GM19043 (cell line): ENCODE results near the gene COL4A5.
"Not testable (repeated sequence)": the region's sequence is repeated elsewhere in the genome, so short reads cannot be mapped to it uniquely, and the experiment has no call there.

Experiments
- ATAC-seq: cut with Tn5 transposase; IDR thresholded peaks from one replicate; pipeline ENCODE4 v1.9.1; 2021; ENCODE audit warnings: low read depth; ENCODE audit not compliant: unreplicated experiment

COL4A5 gene

DNA sequence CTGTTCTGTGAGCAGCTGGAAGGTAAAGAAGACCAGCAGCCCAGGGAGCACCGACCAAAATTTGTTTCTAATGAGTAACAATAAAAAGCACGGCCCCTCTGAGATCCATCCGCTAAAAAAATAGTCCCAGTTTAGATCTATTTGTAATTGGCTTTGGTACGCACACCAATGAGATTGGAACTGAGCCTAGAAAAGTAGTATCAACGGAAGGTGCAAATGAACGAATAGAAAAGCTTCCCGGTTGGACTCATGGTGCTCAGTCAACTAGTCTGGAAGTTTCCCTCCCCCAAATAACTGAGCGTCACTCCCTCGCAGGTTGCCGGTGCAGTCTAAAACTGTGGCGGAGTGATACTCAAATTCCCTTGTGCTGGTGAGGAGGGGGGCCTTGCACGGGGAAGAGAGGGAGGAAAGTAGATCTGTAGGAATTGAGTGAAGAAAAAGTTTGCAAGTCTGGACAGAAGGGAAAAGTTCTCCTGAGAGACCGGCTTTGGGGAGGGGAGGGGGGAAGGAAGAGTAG lies at the start of gene COL4A5:
Gene COL4A5 (plus strand): TSS at position 413 of the 517 bp plus-strand sequence. CDS start 288 bp downstream, outside the sequence.
- no peak for ATAC-seq

DNA sequence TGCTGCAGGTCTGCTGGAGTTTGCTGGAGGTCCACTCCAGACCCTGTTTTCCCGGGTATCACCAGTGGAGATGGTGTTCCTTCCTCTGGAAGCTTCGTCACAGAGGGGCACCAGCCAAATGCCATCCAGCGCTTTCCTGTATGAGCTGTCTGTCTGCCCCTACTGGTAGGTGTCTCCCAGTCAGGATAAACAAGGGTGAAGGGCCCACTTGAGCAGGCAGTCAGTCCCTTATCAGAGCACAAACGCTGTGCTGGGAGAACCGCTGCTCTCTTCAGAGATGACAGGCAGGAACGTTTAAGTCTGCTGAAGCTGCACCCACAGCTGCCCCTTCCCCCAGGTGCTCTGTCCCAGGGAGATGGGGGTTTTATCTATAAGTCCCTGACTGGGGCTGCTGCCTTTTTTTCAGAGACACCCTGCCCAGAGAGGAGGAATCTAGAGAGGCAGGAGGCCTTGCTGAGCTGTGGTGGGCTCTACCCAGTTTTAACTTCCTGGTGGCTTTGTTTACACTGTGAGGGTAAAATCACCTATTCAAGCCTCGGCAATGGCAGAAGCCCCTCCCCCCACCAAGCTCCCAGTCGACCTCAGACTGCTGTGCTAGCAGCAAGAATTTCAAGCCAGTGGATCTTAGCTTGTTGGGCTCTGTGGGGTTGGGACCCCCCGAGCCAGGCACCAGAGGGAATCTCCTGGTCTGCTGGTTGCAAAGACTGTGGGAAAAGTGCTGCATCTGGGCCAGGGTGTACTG lies 48.5 kb upstream of the COL4A5 start:
- ATAC-seq: not testable (repeated sequence)

DNA sequence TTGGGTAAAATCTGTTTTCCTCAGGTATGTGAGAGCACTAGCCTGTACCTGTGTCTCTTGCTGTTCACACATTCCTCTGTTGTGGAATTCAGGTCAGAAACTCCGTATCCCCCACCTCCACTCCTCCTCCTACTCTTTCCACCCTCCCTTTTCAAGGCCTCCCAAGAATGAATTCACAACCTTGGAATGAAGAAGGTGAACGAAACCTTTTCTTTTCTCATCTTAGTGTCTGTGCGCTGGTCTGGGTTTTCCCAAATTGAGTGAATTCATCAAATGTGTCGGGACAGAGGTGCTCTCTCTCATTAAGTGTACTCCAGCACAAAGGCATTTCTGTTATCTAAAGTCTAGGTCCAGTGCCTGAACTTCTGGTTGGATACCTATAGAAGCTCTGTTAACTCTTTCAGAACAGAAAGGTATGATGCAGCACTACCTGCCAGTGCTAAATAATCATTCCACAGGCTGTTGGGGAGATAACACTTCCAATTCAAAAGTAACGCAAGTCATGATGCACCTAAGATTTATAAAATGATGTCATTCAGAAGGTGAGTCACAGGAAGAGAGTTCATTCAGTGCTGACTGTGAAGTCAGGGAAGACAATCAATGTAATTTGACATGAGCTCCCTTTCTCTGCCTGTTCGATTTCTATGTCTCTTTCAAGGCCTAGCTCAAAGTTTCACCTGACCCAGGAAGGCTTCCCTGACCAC lies 43.3 kb upstream of the COL4A5 start:
- no peak for ATAC-seq

DNA sequence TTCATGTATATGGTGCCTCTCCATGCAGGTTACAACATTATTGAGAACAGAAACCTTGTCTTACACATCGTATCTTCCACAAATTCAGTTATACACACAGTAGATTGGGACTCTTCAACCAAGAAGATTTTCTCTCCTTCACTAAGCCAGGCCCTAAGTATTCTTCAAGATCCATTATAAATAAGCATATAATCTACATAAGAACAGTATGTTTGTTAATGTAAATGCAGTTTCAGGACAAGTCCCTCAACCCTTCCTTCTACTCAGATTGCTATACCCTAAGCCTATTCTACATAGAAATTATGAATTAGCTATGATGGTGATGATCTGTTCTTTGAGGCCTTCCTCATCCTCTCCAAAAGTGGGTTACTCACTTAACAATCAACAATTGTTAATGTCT lies 42.7 kb upstream of the COL4A5 start:
- ATAC-seq: no peak

DNA sequence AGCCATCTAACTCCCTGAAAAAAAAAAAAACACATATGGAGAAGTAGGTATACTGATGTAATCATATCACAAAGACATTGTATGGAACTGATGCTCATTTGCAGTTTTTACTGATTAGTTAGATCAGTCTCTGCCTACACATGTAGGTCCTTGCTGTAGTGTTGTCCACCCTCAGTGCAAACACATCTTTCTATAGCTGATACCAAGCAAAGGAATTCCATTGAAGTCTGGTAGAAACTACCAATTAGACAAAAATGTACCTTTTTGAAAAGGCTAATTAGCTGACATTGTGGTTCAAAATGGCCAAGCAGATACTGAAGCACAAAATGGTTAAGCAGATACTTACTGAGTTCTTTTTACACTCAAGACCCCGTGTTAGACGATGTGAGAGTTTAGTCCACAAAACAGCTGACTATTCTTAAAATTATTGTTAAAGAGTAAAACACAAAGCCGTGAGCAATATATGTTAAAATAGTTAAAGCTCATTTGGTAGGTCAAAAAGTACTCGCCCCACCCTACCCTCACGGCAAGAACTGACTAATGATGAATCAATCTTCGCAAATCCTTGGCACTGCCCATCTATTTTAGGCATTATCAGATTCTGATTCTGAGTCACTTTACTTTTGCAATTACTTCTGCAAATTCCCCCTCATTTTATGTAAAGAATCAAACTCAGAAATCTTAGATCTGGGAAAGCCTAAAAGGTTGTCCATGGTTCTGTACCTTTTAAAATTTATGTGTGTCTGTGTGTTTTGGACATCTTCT lies 41.8 kb upstream of the COL4A5 start:
- no peak for ATAC-seq

DNA sequence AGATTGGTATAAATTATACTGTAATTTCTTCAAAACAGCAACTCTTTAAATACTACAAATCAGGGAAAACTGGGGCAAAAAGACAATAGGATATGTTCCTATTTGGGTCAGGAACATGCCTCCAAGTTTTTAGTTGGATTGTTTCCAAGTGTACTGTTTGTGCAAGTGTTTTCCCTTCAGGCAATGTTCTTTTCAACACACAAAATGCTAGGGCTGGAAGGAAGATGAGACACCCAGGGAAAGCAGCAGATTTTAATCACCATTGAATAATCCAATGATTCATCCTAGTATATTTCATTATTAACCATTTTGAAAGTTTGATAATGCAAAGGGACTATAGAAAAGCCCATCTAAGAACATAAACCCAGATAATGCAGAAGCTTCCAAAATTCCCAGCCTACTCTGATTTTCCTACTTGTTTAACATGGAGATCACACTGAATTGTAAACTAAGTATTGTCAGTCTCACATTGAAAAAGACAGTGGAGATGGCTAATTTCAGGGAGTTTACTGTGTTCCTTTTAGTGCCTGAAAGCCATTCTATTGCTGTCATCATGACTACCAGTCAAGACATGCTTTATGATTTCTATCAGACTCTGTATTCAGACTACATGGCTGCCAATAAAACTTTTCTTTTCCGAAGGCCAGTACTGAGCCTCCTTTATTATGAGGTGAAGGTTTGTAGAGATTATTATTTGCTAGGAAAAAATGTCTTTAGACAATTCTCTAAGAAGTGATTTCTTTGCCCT lies 40.0 kb upstream of the COL4A5 start:
- no peak for ATAC-seq

DNA sequence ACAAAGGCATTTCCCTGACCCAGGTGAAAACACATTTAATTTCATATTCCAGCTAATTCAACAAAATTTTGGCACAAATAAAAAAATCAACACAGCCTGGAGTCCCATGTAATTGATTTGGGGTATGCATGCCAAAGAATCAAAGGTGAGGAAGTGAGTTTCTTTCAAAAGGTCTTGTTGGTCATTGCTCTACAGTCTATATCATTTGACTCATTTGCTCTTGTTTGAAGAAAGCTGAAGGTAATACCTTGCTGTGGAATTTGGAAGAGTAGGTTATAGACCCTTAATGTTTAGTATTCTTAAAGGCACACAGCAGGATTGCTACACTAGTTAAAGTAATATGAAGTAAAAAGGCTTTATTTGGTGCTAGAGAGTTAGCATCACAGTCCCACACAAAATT lies 26.9 kb upstream of the COL4A5 start:
- ATAC-seq: no peak

DNA sequence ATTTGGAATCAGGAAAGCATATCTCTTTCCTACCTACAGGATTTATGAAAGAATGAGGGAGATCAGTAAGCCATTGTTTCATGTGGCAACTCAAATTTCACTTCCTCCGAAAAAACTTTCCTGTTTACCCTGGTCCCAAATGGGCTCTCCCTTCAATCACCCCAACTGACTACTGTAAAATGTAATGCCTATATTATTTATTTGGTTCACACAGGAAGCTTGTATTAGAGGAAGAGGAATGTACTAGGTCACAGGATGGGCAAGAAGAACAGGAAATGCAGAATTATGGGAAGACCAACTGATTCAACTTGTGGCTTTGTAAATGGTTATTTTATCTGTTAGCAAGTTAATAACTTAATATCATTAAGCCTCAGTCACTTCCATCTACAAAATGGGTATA lies 24.5 kb upstream of the COL4A5 start:
- no peak for ATAC-seq

DNA sequence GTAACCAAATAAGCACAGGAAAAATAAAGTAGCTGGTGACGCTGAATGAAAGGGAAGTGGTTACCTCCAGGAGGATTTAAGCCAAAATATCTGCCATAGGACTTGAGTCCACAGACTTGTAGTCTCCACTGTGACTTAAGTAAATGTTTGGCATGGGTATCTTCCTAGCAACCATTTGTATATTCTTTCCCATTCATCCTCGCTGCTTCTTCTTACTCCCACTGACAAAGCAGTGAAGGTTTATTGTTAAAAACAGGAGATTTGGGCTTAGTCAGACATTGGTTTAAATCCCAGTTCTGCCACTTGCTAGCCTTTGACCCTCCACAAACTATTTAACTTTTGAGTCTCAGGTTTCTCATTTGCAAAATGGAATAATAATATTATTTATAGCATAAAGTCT lies 23.7 kb upstream of the COL4A5 start:
- no peak for ATAC-seq

DNA sequence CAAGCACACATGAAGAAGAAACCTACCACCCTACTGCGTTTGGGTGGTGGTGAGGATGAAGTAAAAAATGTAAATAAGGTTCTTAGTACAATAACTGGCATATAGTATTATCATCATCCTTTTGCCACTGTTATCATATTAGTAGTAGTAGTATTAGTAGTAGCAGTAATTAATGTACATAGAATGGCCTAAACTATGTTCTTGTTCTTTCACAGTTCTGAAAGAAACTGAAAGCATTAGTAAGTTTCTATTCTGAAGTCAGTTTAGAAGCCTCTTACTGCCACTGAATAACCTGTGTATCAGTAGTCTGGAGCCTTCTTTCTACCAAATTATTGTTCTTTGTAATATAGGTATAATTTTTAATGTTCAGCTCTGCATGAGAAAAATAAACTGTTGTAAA lies 22.4 kb upstream of the COL4A5 start:
- no peak for ATAC-seq

DNA sequence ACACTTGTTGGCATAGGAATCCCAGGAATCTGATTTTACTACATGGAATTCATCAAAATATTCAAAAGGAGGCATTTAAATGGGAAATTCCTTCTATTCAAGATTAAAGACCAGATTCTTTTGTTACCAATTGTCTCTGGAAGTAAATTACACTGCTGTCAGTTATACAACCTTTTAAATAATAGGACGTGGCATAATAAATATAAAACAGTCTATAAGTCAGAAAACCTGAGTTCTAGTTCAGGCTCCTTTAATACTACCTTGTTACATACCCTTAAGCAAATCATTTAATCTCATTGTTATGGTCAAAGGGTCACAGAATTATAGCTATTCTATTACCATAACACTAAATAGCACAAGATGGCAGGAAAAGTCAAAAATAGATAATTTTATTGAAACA lies 20.2 kb upstream of the COL4A5 start:
- no peak for ATAC-seq

DNA sequence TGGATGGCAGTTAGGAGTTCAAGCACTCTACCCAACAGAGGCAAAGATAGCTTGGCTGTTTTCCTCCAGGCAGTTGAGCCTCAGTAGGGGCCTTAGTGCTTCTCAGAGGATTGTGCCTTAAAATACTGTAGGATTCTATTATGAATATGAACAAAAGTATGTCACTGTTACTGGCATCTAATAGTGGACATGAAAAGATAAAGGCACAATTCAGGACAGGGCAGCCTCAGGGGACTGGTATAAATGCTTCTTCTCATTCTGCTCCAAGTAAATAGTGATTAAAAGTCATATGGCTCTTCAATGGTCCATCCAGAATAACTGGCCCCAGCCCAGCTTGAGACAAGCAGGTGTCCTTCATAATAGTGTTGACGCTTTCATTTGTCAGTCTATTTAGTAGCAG lies 19.2 kb upstream of the COL4A5 start:
- no peak for ATAC-seq

DNA sequence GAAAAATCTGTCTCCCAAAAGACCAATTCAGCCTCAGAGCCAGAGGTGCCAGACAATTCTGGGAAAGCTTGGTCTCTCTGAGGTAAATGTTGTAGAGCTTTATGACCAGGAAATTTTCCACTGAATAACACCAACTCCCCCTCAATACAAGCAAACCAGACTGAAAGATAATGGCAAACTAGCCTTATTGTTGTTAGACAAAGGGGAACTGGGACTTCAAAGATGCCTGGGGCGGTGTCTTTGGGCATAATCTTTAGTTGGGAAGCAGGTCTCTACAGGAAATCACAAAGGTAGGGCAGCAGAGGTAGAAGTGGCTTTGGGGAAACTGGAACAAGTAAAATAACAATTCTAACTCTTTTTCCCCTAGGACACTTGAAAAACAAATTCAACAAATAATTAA lies 13.4 kb upstream of the COL4A5 start:
- ATAC-seq: no peak

DNA sequence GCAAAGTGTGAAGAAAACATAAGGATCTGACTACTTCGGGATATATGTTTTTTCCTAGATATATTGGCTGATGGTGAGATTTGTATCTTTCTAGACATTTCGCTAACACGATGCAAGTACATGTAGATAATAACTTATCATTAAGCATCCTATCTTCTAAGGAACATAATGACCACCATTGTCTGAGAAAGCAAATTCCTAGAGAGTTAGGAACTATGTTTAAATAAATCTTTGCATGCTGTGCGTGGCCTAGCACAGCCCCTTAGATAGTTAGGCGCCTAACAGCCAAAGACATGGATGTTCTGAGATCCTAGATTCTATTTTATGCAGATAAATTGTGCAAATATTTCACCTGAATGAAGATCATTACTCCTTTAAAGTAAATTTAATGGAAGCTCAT lies 4.4 kb upstream of the COL4A5 start:
- ATAC-seq: no peak

DNA sequence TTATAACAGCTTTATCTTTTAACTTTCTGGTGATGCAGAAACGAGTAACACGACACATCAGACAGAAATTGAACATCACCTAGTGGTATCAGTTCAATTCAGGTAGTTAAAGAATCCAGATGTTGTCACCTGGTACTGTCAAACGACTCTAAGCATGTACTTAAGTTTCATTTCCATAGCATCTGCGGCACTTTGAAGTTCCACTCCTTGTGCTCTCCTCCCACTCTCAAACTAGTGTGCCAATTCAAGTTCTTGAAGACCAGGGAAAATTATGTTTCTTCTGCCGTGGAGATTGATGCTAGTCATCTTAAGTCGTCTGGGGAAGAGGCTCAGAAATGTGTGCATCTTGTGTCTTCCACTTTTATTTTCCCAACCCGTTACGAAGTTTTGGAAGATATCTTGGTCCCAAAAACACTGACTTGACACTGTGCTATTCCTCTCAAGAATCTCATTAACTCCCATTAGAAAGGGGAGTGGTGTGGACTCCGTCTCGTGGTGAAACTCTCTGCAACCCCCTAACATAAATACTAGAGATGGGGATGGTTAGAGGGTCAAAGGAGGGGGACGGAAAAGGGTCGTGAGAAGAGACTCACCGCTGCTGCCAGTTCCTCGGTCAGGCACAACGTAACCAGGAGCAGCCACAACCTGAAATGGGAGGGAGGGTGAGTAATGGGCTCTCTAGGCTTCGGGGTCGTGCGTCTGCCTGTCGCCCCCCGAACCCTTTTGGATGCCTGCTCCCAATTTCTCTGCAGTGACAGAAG lies 2.1 kb upstream of the COL4A5 start:
- ATAC-seq: no peak

DNA sequence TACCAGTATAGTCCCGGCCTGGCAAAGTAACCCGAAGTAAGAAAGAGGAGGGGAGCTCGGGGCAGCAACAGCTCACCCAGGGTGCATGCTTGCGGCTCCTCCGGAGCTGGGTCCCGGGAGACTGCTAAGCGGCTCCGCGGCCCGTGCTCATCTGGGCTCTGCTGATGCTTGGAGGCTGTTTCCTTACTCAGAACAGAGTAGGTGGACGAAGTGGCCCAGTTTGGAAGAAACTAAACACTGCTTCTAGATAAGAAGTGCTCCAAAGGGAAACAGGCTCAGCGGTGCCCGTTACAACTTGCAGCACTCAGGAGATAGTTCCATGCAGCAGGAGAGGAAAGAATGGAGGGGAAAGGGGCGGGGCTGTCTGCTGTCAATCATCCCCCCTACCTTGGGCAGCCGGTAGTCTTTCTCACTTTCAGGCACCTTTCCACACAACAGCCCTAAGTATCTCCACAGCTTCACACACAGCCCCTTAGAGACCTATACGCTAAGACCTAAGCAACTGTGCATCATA lies 1.5 kb upstream of the COL4A5 start, which contains the start of gene COL4A6:
Gene COL4A6 (minus strand): TSS at position 313 of the 514 bp plus-strand sequence. CDS start 226 bp downstream, at position 87.
- no peak for ATAC-seq

DNA sequence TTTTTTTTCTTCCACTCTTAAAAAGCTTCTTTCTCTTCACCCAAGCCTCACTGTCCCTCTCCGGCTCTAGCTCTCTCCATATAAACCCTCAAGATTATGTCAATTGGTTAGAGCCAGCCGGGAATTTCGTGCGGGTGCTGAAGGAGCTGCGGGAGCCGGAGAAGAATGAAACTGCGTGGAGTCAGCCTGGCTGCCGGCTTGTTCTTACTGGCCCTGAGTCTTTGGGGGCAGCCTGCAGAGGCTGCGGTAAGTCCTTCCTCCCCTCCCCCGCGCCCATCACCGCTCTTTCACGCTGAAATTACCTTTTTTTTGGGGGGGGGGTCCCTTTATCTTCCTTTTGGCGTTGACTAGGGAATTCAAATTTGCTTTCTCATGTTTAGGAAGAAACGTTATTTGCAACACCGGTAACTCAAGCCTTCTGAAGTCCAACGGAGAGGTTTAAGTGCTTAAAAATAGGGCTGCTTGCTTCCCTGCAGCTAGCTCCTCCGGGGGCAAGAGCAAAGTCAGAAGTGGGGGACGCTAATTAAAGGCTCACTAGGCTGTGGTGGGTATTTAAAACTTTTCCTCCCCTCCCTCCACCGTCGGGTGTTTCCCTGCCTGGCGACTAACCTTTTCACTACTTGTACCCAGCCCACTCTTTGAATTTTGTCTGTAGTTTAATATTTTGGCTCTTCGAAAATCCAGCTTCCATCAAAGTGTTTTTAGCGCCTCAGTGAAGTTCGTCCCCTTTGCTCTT lies 491 bp downstream of the COL4A5 start:
- no peak for ATAC-seq

DNA sequence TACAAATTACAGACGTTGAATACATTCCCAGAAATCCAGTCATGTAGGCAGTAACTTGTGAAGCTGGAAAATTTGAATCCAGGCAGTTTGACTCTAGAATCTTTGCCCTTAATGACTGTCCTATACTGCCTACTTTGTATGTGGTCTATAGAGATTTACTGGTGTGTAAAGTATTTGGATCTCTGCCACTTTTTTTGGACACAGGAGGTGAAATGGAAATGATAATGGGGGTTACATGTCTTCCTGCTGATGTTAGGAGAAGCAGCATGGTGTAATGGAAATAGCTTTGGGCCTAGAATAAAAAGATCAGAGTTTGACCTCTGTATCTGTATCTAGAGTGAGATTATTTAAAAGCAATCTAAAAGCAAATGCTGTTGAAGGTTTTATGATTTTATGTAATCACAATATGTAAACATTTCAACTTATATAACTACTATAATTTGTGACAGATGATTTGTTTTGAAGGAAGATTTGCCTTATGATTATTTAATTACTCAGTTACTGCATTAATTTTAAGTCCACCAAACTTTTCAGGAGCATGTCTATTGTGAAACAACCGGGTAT lies 3.3 kb downstream of the COL4A5 start:
- no peak for ATAC-seq

DNA sequence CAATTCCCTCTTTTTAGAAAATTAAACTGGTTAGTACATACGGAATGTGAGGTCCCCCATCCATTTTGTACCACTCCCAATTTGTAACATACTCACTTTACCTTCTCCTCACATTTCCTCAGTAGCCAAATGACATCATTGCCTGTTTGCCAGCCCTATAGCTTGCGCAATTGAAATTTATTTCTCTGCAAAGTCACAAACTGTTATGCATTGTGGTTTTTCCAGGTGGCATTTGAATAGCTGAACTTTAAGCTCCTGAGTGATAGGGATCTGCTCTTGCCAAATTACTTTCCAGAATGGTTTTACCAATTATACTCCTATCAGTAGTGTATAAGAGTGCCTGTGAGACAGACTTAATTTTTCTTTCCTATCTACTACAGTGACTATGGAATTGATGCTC lies 7.7 kb downstream of the COL4A5 start:
- no peak for ATAC-seq
